ENCODE results near the gene LPAR1.
"Not testable (repeated sequence)": the region's sequence is repeated elsewhere in the genome, so short reads cannot be mapped to it uniquely, and the experiment has no call there.

Gene LPAR1

GRCh38 chr9:111056538-111056937 lies 18.3 kb upstream of the LPAR1 start:
- no peaks in the 10 kb centered on the region for H3K27me3 ChIP-seq (ENCODE audit: insufficient read depth, low read length)
- H3K4me1 ChIP-seq (ENCODE audit: insufficient read depth, low read length) = no peaks in the 10 kb centered on the region
- H3K4me3 ChIP-seq (ENCODE audit: low read length) = no peak overlapping the region
- H2AFZ ChIP-seq (ENCODE audit: low read depth, low read length) = no peak overlapping the region
- H3K36me3 ChIP-seq (ENCODE audit: insufficient read depth, low read length) = no peaks in the 10 kb centered on the region
- H3K9me3 ChIP-seq (ENCODE audit: low read length) = no peaks in the 10 kb centered on the region

GRCh38 chr9:111052791-111053190 lies 14.5 kb upstream of the LPAR1 start:
- Histone ChIP-seq H3K4me1 (ENCODE audit: insufficient read depth, low read length) (no peaks in the 10 kb centered on the region), H3K4me3 (ENCODE audit: low read length) (no peak overlapping the region), H3K27me3 (ENCODE audit: insufficient read depth, low read length) (no peaks in the 10 kb centered on the region)

GRCh38 chr9:111051400-111051799 lies 13.1 kb upstream of the LPAR1 start:
- Histone ChIP-seq H3K27me3 (ENCODE audit: insufficient read depth, low read length) (no peaks in the 10 kb centered on the region), H3K4me3 (ENCODE audit: low read length) (no peak overlapping the region), H3K4me1 (ENCODE audit: insufficient read depth, low read length) (no peaks in the 10 kb centered on the region), H3K9me3 (ENCODE audit: low read length) (no peaks in the 10 kb centered on the region), H2AFZ (ENCODE audit: low read depth, low read length) (no peak overlapping the region), H3K36me3 (ENCODE audit: insufficient read depth, low read length) (no peaks in the 10 kb centered on the region)

More at GRCh38 chr9:111052791-111053190, 14.5 kb upstream of the LPAR1 start:
- H3K9me3 ChIP-seq (ENCODE audit: low read length) = no peaks in the 10 kb centered on the region
- H2AFZ ChIP-seq (ENCODE audit: low read depth, low read length) = no peak overlapping the region
- no peaks in the 10 kb centered on the region for H3K36me3 ChIP-seq (ENCODE audit: insufficient read depth, low read length)

- Histone ChIP-seq H3K27me3 (ENCODE audit: insufficient read depth, low read length) (no peaks in the 10 kb centered on the region), H3K9me3 (ENCODE audit: low read length) (no peaks in the 10 kb centered on the region), H2AFZ (ENCODE audit: low read depth, low read length) (no peak overlapping the region), H3K4me3 (ENCODE audit: low read length) (no peak overlapping the region), H3K36me3 (ENCODE audit: insufficient read depth, low read length) (no peaks in the 10 kb centered on the region), H3K4me1 (ENCODE audit: insufficient read depth, low read length) (no peaks in the 10 kb centered on the region)
Measured at GRCh38 chr9:111050819-111051218, 12.5 kb upstream of the LPAR1 start.

- H3K36me3 ChIP-seq (ENCODE audit: insufficient read depth, low read length); H3K4me1 ChIP-seq (ENCODE audit: insufficient read depth, low read length); H3K27me3 ChIP-seq (ENCODE audit: insufficient read depth, low read length); H2AFZ ChIP-seq (ENCODE audit: low read depth, low read length); H3K9me3 ChIP-seq (ENCODE audit: low read length); H3K4me3 ChIP-seq (ENCODE audit: low read length): not testable (repeated sequence)
Measured at GRCh38 chr9:111047287-111047686, 9.0 kb upstream of the LPAR1 start.

- Histone ChIP-seq H3K9me3 (ENCODE audit: low read length) (no peaks in the 10 kb centered on the region), H3K27me3 (ENCODE audit: insufficient read depth, low read length) (no peaks in the 10 kb centered on the region), H3K4me1 (ENCODE audit: insufficient read depth, low read length) (no peaks in the 10 kb centered on the region), H3K36me3 (ENCODE audit: insufficient read depth, low read length) (no peaks in the 10 kb centered on the region), H3K4me3 (ENCODE audit: low read length) (no peak overlapping the region), H2AFZ (ENCODE audit: low read depth, low read length) (no peak overlapping the region)
Measured at GRCh38 chr9:111041902-111042301, 3.6 kb upstream of the LPAR1 start.

GRCh38 chr9:111040494-111040893 lies 2.2 kb upstream of the LPAR1 start:
- H3K4me1 ChIP-seq (ENCODE audit: insufficient read depth, low read length) = peaks cover 12% of the 10 kb centered on the region
- no peak overlapping the region for H2AFZ ChIP-seq (ENCODE audit: low read depth, low read length)
- H3K36me3 ChIP-seq (ENCODE audit: insufficient read depth, low read length) = no peaks in the 10 kb centered on the region
- no peaks in the 10 kb centered on the region for H3K9me3 ChIP-seq (ENCODE audit: low read length)
- no peaks in the 10 kb centered on the region for H3K27me3 ChIP-seq (ENCODE audit: insufficient read depth, low read length)
- no peak overlapping the region for H3K4me3 ChIP-seq (ENCODE audit: low read length)

GRCh38 chr9:111039231-111039906 lies 1.1 kb upstream of the LPAR1 start:
- Histone ChIP-seq H3K4me3 (ENCODE audit: low read length) (peak overlapping the region; percentile 90), H2AFZ (ENCODE audit: low read depth, low read length) (no peak overlapping the region), H3K36me3 (ENCODE audit: insufficient read depth, low read length) (no peaks in the 10 kb centered on the region), H3K9me3 (ENCODE audit: low read length) (no peaks in the 10 kb centered on the region), H3K4me1 (ENCODE audit: insufficient read depth, low read length) (peaks cover 17% of the 10 kb centered on the region), H3K27me3 (ENCODE audit: insufficient read depth, low read length) (no peaks in the 10 kb centered on the region)

GRCh38 chr9:111037708-111038330 lies 451 bp downstream of the LPAR1 start:
- no peaks in the 10 kb centered on the region for H3K27me3 ChIP-seq (ENCODE audit: insufficient read depth, low read length)

GRCh38 chr9:111037356-111037707 lies 938 bp downstream of the LPAR1 start:
- Histone ChIP-seq H3K9me3 (ENCODE audit: low read length) (no peaks in the 10 kb centered on the region), H3K36me3 (ENCODE audit: insufficient read depth, low read length) (no peaks in the 10 kb centered on the region), H3K4me3 (ENCODE audit: low read length) (peak overlapping the region; percentile 90), H3K4me1 (ENCODE audit: insufficient read depth, low read length) (peaks cover 17% of the 10 kb centered on the region), H3K27me3 (ENCODE audit: insufficient read depth, low read length) (no peaks in the 10 kb centered on the region), H2AFZ (ENCODE audit: low read depth, low read length) (peak overlapping the region; percentile 100)

More at GRCh38 chr9:111037708-111038330, 451 bp downstream of the LPAR1 start:
- H3K4me3 ChIP-seq (ENCODE audit: low read length) = peak overlapping the region; percentile 90
- H3K36me3 ChIP-seq (ENCODE audit: insufficient read depth, low read length) = no peaks in the 10 kb centered on the region
- H2AFZ ChIP-seq (ENCODE audit: low read depth, low read length) = peak overlapping the region; percentile 100
- H3K9me3 ChIP-seq (ENCODE audit: low read length) = no peaks in the 10 kb centered on the region
- H3K4me1 ChIP-seq (ENCODE audit: insufficient read depth, low read length) = peaks cover 17% of the 10 kb centered on the region

GRCh38 chr9:111036946-111037345 lies 1.3 kb downstream of the LPAR1 start:
- Histone ChIP-seq H3K9me3 (ENCODE audit: low read length) (no peaks in the 10 kb centered on the region), H3K36me3 (ENCODE audit: insufficient read depth, low read length) (no peaks in the 10 kb centered on the region), H3K27me3 (ENCODE audit: insufficient read depth, low read length) (no peaks in the 10 kb centered on the region), H2AFZ (ENCODE audit: low read depth, low read length) (peak overlapping the region; percentile 100), H3K4me1 (ENCODE audit: insufficient read depth, low read length) (peaks cover 17% of the 10 kb centered on the region), H3K4me3 (ENCODE audit: low read length) (peak overlapping the region; percentile 90)

GRCh38 chr9:111036429-111036789 lies 1.9 kb downstream of the LPAR1 start:
- Histone ChIP-seq H3K4me3 (ENCODE audit: low read length) (peak overlapping the region; percentile 90), H3K9me3 (ENCODE audit: low read length) (no peaks in the 10 kb centered on the region), H3K36me3 (ENCODE audit: insufficient read depth, low read length) (no peaks in the 10 kb centered on the region), H2AFZ (ENCODE audit: low read depth, low read length) (no peak overlapping the region), H3K27me3 (ENCODE audit: insufficient read depth, low read length) (no peaks in the 10 kb centered on the region), H3K4me1 (ENCODE audit: insufficient read depth, low read length) (peaks cover 17% of the 10 kb centered on the region)

GRCh38 chr9:111035543-111036428 lies 2.5 kb downstream of the LPAR1 start:
- no peaks in the 10 kb centered on the region for H3K36me3 ChIP-seq (ENCODE audit: insufficient read depth, low read length)
- H3K9me3 ChIP-seq (ENCODE audit: low read length) = no peaks in the 10 kb centered on the region
- H2AFZ ChIP-seq (ENCODE audit: low read depth, low read length) = no peak overlapping the region
- no peaks in the 10 kb centered on the region for H3K27me3 ChIP-seq (ENCODE audit: insufficient read depth, low read length)
- peak overlapping the region; percentile 90 for H3K4me3 ChIP-seq (ENCODE audit: low read length)
- peaks cover 17% of the 10 kb centered on the region for H3K4me1 ChIP-seq (ENCODE audit: insufficient read depth, low read length)
